Chondrocyte (in vitro differentiated cells): ENCODE data around the gene SORL1. TPM values are rescaled to one million over a fixed set of nuclear protein-coding genes. Genes with fewer than 3 reads are reported as not detected.

ENCODE experiments used
- DNase-seq: peaks from one replicate; pipeline ENCODE4 v3.0.0; 2021; ENCODE audit warnings: mixed read lengths, low spot score
- H3K27ac Mint-ChIP-seq: one replicate; pipeline ENCODE4 v1.8.0; 2021; ENCODE audit warnings: mild to moderate bottlenecking, moderate library complexity, mixed read lengths; ENCODE audit not compliant: unreplicated experiment
- H3K27me3 Mint-ChIP-seq: 2 replicates; pipeline ENCODE4 v1.8.0; 2021; ENCODE audit warnings: low read depth, mixed read lengths
- H3K36me3 Mint-ChIP-seq: 2 replicates; pipeline ENCODE4 v1.8.0; 2021; ENCODE audit warnings: low read depth, mixed read lengths
- H3K4me1 Mint-ChIP-seq: 2 replicates; pipeline ENCODE4 v1.8.0; 2021; ENCODE audit warnings: low read depth, mild to moderate bottlenecking, mixed read lengths
- H3K4me3 Mint-ChIP-seq: one replicate; pipeline ENCODE4 v1.8.0; 2021; ENCODE audit warnings: mild to moderate bottlenecking, moderate library complexity, mixed read lengths; ENCODE audit not compliant: unreplicated experiment
- H3K9me3 Mint-ChIP-seq: 2 replicates; pipeline ENCODE4 v1.8.0; 2021; ENCODE audit warnings: low read depth, mixed read lengths
- total RNA-seq: library from RNA; stranded (reverse); gene quantifications from 3 replicates; pipeline ENCODE4 v1.2.1, GENCODE V29; 2021
- TF ChIP-seq, protein P1 (sequence below): fragments of 200-600 bp; sonication (generic); IDR thresholded peaks from 2 replicates; pipeline ENCODE4 v1.5.0; 2021; ENCODE audit warnings: antibody characterized with exemption, mild to moderate bottlenecking, moderate library complexity

SORL1 gene
- total RNA-seq, 1 donor from 2014 or later, result 0.87 TPM

DNA sequence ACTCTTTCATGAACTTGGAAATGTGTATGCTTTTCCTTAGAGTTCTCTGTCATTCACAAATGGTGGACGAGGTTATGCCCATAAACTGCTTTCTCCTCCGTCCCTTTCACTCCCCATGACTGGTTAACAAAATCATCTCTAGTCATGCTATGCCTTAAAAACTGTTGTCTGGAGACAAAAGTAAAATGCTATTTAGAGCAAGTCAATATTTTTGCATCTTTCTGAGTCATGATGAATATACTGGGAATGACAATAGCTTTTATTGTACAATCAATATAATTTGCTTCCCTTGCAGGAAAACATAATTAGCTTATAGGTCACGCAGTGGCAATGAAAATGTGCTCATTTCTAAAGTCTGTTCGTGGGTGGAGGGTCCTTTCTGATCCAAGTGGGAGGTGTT is 217.3 kb downstream of the SORL1 start:
- H3K36me3 Mint-ChIP-seq, result no peaks in the 10 kb centered on the region
- H3K27me3 Mint-ChIP-seq, result peaks cover under 1% of the 10 kb centered on the region
- no peaks in the 10 kb centered on the region for H3K4me1 Mint-ChIP-seq
- DNase-seq, result no peak
- no peaks in the 10 kb centered on the region for H3K9me3 Mint-ChIP-seq
- TF ChIP-seq, protein P1, sequence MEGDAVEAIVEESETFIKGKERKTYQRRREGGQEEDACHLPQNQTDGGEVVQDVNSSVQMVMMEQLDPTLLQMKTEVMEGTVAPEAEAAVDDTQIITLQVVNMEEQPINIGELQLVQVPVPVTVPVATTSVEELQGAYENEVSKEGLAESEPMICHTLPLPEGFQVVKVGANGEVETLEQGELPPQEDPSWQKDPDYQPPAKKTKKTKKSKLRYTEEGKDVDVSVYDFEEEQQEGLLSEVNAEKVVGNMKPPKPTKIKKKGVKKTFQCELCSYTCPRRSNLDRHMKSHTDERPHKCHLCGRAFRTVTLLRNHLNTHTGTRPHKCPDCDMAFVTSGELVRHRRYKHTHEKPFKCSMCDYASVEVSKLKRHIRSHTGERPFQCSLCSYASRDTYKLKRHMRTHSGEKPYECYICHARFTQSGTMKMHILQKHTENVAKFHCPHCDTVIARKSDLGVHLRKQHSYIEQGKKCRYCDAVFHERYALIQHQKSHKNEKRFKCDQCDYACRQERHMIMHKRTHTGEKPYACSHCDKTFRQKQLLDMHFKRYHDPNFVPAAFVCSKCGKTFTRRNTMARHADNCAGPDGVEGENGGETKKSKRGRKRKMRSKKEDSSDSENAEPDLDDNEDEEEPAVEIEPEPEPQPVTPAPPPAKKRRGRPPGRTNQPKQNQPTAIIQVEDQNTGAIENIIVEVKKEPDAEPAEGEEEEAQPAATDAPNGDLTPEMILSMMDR, result no peak
- H3K4me3 Mint-ChIP-seq, result no peak overlapping the region
- no peak overlapping the region for H3K27ac Mint-ChIP-seq

DNA sequence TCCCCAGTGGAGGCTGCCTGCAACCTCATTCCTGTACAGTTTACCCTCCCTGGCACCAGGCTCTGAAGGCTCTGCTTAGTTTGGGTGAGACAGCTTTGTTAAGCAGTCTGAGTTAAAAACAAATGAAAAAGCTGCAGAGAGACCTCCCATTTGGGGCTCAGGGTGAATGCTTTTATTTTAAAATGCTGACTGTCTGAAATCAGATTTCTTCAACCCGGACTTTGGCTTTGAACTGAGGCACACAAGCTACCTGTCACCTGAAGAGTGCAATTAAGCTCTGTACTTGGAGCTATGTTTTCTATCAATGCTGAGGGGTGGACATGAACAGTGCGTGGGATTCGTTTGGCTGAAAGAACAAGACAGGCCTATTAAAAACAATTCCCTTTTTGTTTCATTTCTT is 218.2 kb downstream of the SORL1 start:
- no peaks in the 10 kb centered on the region for H3K4me1 Mint-ChIP-seq
- DNase-seq, result no peak
- TF ChIP-seq, protein P1, result no peak
- no peak overlapping the region for H3K27ac Mint-ChIP-seq
- H3K36me3 Mint-ChIP-seq, result no peaks in the 10 kb centered on the region
- no peak overlapping the region for H3K4me3 Mint-ChIP-seq
- no peaks in the 10 kb centered on the region for H3K9me3 Mint-ChIP-seq
- no peaks in the 10 kb centered on the region for H3K27me3 Mint-ChIP-seq

DNA sequence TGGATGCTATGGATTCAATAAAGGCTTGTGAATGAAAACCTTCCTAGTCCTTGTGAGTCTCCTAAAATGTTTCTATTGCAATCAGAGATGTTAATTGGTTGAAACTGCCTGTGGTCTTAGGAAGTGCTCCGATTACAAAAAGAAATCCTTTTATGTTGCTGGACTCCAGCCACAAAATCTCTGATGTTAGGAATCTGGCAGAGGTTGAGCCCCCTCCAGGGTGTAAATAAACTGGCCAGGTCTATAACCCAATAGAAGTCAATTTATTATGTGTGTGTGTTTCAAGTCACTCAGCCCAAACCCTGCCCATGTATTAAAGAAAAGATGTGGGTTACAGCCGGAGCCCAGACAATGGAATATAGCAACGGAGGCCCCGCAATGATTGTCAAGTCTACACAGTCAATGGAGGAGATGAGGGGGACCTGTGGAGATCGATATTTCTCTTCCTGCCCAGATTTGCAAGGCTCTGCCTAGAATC is 218.7 kb downstream of the SORL1 start:
- Mint-ChIP-seq H3K4me1 (no peaks in the 10 kb centered on the region), H3K36me3 (no peaks in the 10 kb centered on the region), H3K27me3 (no peaks in the 10 kb centered on the region), H3K27ac (no peak overlapping the region), H3K9me3 (no peaks in the 10 kb centered on the region), H3K4me3 (no peak overlapping the region)
- TF ChIP-seq, protein P1, result no peak
- no peak for DNase-seq

DNA sequence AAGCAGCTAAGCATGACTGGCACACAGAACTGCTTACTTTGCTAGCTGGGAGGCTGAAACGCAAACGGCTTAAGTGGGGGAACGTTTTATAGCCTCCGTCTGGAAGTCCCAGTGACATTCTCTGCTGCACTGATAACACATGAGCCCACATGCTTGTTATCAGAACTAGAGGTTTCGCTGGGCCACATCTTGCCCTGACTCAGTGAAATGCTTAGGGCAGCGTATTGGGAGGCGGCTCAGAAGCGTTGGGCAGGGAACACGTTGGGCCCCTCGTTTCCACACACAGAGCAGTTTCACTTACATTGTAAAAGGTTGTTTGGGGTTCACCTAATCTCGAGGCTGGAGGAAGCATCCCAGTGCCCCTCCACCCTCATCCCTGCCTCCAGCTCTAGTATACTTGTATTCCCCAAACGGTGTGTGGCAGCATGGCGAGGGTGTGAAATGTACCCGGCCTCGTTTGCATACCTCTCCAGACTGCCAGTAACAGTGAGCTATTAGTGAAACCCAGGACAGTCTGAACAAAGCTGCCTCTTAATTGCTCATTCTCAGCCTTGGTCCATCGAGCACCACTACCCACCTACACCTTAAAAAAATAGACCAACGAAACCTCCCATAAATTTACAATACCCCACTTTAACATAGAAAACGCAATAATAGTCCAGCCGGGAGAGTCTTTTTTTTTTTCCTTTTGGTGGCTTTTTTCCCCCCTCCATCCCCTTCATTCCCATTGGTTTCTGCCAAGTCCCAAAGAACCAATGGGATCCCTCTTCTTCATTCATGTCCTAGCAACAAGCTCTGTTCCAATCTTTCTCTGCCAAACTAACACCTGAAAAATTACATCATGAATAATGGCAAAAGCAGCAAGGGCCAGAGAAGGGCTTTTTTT is 219.4 kb downstream of the SORL1 start:
- H3K27ac Mint-ChIP-seq, result no peak overlapping the region
- no peaks in the 10 kb centered on the region for H3K36me3 Mint-ChIP-seq
- DNase-seq, result no peak
- H3K4me3 Mint-ChIP-seq, result no peak overlapping the region
- no peaks in the 10 kb centered on the region for H3K9me3 Mint-ChIP-seq
- no peaks in the 10 kb centered on the region for H3K27me3 Mint-ChIP-seq
- TF ChIP-seq, protein P1, result no peak
- H3K4me1 Mint-ChIP-seq, result no peaks in the 10 kb centered on the region

DNA sequence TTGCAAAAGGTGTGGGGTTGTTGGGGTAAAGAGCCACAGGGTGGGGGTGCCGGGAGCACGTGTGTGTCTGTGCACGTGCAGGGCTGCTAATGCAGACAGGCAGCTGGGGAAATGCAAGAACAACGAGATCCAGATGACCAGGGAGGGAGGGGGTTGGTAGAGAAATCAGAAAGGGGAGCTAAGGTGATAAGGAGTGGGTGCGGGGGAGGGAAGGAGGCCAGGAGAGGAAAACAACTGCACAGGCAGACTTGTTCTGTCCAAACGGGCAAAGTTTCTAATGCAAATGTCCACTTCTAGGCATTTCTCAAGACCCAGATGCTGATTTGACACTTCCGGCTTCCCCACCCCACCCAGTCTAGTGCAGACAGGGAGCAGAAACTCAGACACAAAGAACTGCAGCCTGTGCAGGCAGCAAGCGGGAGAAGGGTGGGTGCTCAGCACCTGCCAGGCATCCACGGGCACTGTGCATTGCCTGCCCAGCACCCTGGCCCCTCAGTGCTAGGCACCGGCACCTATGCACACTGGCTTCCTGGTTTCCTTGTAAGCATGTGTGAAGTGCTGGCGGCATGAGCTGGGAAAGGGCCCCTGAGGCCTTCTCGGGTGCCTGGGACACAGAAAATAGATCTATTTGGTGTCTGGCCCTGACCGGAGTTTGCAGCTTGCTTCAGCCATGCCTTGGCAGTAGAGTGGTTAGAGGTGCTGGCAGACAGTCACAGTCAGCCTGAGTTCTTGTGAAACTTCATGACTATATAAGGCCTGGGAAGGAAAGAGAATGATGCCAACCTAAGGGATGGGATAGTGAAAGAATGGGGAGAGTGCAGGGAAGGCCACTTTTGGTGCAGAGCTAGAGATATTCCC is 220.7 kb downstream of the SORL1 start:
- Mint-ChIP-seq H3K27ac (no peak overlapping the region), H3K36me3 (no peaks in the 10 kb centered on the region), H3K27me3 (no peaks in the 10 kb centered on the region), H3K4me1 (no peaks in the 10 kb centered on the region), H3K9me3 (no peaks in the 10 kb centered on the region), H3K4me3 (no peak overlapping the region)
- TF ChIP-seq, protein P1, result no peak
- no peak for DNase-seq
